Upper lobe of left lung (tissue), 4 donors: ENCODE measurements around the gene GLI1.

Experiments
- POLR2A ChIP-seq, 4 donors: fragments of 450-650 bp; IDR thresholded peaks; one replicate each; pipeline ENCODE4 v1.5.1; 2016 to 2017; ENCODE audit warnings: antibody characterized with exemption in 4 of 4, mild to moderate bottlenecking in 2 of 4
- TF ChIP-seq, protein P1 (sequence below), 6 experiments: fragments of 450-650 bp in 4 of 6; fragments of 200-600 bp in 2 of 6; sonication (generic) in 2 of 6; IDR thresholded peaks; one replicate each; pipeline ENCODE4 v1.5.1; 2016 to 2019; ENCODE audit warnings: antibody characterized with exemption in 6 of 6

DNA sequence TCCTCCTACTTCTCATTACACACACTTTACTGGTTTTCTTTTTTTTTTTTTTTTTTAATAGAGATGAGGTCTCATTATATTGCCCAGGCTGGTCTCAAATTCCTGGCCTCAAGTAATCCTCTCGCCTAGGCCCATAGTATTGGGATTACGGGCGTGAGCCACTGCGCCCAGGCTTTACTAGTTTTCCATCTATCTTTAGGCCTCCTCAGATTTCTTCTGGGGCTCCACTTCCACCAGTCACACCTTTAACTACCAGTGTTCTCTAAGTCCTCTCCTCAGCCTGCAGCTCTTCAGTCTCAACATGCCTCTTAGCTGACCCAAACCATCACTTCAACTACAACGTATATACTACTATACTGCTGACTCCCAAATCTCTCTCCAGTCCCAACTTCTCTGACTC lies 39.1 kb upstream of the GLI1 start:
- TF ChIP-seq, protein P1, sequence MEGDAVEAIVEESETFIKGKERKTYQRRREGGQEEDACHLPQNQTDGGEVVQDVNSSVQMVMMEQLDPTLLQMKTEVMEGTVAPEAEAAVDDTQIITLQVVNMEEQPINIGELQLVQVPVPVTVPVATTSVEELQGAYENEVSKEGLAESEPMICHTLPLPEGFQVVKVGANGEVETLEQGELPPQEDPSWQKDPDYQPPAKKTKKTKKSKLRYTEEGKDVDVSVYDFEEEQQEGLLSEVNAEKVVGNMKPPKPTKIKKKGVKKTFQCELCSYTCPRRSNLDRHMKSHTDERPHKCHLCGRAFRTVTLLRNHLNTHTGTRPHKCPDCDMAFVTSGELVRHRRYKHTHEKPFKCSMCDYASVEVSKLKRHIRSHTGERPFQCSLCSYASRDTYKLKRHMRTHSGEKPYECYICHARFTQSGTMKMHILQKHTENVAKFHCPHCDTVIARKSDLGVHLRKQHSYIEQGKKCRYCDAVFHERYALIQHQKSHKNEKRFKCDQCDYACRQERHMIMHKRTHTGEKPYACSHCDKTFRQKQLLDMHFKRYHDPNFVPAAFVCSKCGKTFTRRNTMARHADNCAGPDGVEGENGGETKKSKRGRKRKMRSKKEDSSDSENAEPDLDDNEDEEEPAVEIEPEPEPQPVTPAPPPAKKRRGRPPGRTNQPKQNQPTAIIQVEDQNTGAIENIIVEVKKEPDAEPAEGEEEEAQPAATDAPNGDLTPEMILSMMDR (IDR thresholded peaks at IDR 0.05), result no peak
- no peak for TF ChIP-seq POLR2A (IDR thresholded peaks at IDR 0.05)
